GM19238 (cell line): ENCODE results near the gene DNAJC8.

Experiments
- DNase-seq: peaks from one replicate; pipeline ENCODE4 v3.0.0; 2011; ENCODE audit warnings: low spot score; ENCODE audit not compliant: insufficient read length

DNAJC8 gene

GRCh38 chr1:28232558-28233263 is at the start of gene DNAJC8:
Gene DNAJC8 (minus strand): TSS chr1:28233029. CDS start chr1:28232998, 31 bp downstream.
- peak; percentile 86 for DNase-seq

GRCh38 chr1:28281608-28282425 is 49.0 kb upstream of the DNAJC8 start:
- no peak for DNase-seq

DNA sequence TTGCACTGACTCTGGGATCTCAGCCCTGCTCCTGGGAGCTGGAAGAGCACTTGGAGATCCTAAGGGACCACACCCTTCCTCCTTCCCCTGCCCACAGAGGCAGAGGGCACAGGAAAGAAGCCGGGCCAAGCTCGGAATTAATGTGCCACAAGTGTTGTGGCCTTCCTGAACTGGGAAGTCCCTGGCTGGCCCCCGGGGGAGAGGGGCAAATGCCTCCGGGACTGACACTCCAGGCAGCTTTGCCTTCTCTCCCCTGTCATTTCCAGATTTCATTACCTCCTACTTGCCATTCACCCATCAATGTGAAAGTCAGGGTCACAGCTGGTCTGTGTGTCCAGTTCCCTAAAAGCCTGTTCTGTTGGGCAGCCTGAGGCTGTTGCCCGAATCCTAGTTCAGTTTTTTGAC is 48.1 kb upstream of the DNAJC8 start:
- DNase-seq = no peak

DNA sequence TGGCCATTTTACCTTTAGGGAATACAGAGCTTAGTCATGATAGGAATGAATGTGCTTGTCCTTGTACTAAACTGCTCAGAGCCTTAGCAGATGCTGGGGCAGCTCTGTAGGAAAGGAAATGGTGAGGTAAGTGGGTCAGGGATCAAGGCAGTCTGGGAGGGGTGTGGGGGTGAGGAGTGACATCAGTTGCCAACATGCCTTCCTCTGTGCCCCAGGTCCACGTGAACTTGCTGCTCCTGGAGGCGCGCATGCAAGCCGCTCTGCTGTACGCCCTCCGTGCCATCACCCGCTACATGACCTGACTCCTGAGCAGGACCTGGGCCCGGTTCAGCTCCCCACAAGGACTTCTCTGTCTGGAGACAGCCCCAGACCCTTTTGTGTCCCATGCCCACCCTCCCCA is 47.7 kb upstream of the DNAJC8 start:
- DNase-seq = no peak

DNA sequence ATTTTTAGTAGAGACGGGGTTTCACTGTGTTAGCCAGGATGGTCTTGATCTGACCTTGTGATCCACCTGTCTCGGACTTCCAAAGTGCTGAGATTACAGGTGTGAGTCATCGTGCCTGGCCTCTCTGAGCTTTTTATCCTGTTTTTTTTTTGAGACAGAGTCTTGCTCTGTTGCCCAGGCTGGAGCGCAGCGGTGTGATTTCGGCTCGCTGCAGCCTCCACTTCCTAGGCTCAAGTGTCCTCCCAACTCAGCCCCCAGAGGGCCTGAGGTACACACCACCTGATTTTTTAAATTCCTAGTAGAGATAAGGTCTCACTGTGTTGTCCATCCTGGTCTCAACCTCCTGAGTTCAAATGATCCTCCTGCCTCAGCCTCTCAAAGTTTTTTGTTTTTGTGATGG is 46.9 kb upstream of the DNAJC8 start:
- no peak for DNase-seq

DNA sequence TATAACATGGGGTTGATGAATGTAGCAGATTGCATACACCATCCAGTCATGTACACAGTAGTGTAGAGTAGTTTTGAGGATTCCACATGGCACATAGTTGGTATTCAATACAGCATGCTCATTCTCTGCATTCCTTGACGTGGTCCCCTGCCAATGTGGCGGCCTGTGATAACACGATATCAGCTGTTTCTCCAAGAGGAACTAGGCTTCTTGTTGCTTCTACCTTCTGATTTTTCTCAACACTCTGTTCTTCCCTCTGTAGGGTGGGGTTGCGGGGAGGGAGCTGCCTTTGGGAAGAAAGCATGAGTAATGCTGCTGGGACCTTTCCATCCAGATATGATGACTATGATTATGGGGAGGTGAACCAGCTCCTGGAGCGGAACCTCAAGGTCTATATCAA is 45.9 kb upstream of the DNAJC8 start:
- DNase-seq = no peak

DNA sequence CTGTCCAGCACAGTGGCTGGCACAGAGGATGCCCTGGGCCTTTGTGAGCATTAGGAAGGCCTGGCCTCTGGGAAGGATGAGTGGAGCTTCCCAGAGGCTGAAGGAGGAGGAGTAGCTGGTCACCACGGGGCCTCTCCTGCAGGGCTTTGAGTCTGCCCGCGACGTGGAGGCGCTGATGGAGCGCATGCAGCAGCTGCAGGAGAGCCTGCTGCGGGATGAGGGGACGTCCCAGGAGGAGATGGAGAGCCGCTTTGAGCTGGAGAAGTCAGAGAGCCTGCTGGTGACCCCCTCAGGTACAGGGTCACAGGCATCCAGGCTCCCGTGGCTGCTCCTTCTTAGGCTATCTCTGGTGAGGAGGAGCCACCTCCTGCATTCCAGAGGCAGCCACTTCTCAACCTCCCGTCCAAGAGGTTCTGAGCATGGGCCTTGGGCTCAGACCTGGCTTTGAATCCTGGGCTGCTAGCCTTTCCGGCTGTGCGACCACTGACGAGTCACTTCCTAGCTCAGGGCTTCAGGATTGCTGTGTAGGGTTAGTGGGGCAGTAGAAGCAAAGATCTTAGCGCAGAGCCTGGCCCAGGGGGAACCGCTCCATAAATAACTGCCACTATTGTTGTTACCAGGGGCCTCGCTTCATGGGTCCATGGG is 40.5 kb upstream of the DNAJC8 start:
- DNase-seq = no peak

- no peak for DNase-seq
Measured at GRCh38 chr1:28272215-28272852, 39.5 kb upstream of the DNAJC8 start.

DNA sequence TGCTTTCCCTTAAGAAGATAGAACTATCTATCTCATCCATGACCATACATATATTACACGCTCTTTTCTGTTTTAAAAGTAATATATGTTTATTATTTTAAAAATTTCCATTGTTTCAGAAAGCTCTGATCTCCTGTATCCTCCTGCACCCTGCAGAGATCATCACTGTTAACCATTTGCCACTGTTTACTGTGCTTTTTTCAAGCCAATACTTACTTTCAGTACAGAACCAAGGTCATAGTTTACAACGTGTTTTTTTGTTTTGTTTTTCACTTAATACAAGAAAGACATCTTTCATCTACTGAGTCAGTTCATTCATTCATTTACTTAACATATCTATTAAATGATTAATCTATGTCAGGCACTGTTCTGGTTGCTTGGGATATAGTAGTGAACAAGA is 36.7 kb upstream of the DNAJC8 start:
- DNase-seq = no peak

DNA sequence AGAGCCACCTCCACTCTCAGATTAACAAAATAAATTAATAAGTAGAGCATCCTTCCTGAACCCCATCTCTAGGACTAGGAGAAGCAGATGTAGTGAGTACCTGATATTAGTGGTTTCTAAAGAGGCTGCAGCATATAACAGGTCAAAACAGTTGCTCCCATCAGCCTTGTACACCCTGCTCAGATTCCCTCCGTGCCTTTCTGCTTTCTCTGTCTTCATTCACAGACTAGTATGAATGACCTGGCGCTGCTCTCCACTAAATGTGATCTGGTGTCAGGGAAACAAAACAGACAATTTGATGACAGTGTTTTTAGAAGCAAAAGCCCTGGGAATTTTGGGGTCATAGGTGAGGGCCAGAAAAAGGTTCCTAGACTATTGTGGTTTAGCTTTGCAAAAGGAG is 34.8 kb upstream of the DNAJC8 start:
- DNase-seq = no peak

GRCh38 chr1:28266920-28267322 is 34.1 kb upstream of the DNAJC8 start:
- DNase-seq = no peak

DNA sequence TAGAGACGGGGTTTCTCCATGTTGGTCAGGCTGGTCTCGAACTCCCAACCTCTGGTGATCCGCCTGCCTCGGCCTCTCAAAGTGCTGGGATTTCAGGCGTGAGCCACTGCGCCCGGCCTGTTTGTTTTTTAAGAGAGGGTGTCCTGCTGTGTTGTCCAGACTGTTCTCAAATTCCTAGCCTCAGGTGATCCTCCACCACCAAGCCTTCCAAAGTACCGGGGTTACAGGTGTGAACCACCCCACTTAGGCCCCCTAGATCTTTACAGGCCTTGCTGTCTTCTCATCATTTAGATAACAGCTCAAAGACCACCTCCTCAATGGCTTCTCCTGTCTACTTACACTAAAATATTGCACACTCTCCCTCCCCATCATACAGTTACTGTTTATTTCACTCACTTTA is 32.7 kb upstream of the DNAJC8 start:
- no peak for DNase-seq

- no peak for DNase-seq
Measured at GRCh38 chr1:28264897-28265296, 32.1 kb upstream of the DNAJC8 start.

DNA sequence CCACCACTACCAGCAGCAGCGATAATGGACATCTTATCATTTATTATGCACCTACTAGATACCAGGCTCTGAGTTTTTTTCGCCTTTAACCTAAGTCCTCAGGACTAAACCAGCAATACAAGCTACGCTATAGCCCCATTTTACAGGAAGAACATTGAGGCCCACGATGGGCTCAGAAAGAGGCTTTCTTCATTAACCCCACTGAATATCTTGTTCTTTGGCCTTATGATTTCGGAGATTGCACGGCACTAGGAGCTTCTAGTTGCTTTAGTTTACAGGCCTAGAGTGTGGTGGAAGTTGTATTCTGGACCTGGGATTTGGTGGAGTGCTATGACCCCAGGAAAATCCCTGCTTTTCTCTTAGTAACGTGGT is 28.0 kb upstream of the DNAJC8 start:
- DNase-seq = no peak

- DNase-seq = no peak
Measured at GRCh38 chr1:28259934-28260802, 27.3 kb upstream of the DNAJC8 start.

- DNase-seq = peak; percentile 98
Measured at GRCh38 chr1:28259252-28259933, 26.6 kb upstream of the DNAJC8 start, which contains the start of gene SESN2. Gene SESN2 (plus strand): TSS chr1:28259518. CDS start chr1:28259848, 330 bp downstream.

- no peak for DNase-seq
Measured at GRCh38 chr1:28258628-28259251, 25.9 kb upstream of the DNAJC8 start.

GRCh38 chr1:28257736-28258135 is 24.9 kb upstream of the DNAJC8 start:
- no peak for DNase-seq

GRCh38 chr1:28256197-28256827 is 23.5 kb upstream of the DNAJC8 start:
- no peak for DNase-seq
